Trophoblast cell (in vitro differentiated cells and primary cell): Measurements from ENCODE around the gene C10orf71.

Experiments used
- DNase-seq, 2 donors: peaks; one replicate each; pipeline ENCODE4 v3.0.0-alpha.2; 2016
- H2AFZ ChIP-seq: 2 replicates; pipeline ENCODE4 v1.6.1; 2013; ENCODE audit warnings: low read length, moderate library complexity, mild to moderate bottlenecking; ENCODE audit not compliant: insufficient read depth, poor library complexity
- H2AK5ac ChIP-seq: 2 replicates; pipeline ENCODE4 v1.6.1; 2013; ENCODE audit warnings: mild to moderate bottlenecking, low read length
- H2BK120ac ChIP-seq: 2 replicates; pipeline ENCODE4 v1.6.1; 2013; ENCODE audit warnings: low read length, mild to moderate bottlenecking, moderate library complexity; ENCODE audit not compliant: insufficient read depth, poor library complexity
- H2BK12ac ChIP-seq: 2 replicates; pipeline ENCODE4 v1.6.1; 2013; ENCODE audit warnings: mild to moderate bottlenecking, low read length, moderate library complexity
- H2BK5ac ChIP-seq: 2 replicates; pipeline ENCODE4 v1.6.1; 2013; ENCODE audit warnings: low read length, low read depth, moderate library complexity, mild to moderate bottlenecking; ENCODE audit not compliant: poor library complexity
- H3K14ac ChIP-seq: 2 replicates; pipeline ENCODE4 v1.6.1; 2013; ENCODE audit warnings: mild to moderate bottlenecking, low read length
- H3K18ac ChIP-seq: 2 replicates; pipeline ENCODE4 v1.6.1; 2013; ENCODE audit warnings: mild to moderate bottlenecking, low read length
- H3K23ac ChIP-seq: 2 replicates; pipeline ENCODE4 v1.6.1; 2013; ENCODE audit warnings: low read length
- H3K27ac ChIP-seq: 2 replicates; pipeline ENCODE4 v1.5.1; 2013; ENCODE audit warnings: low read depth, mild to moderate bottlenecking, inconsistent platforms, low read length, moderate library complexity
- H3K27me3 ChIP-seq: 2 replicates; pipeline ENCODE4 v1.6.1; 2013; ENCODE audit warnings: inconsistent platforms, mild to moderate bottlenecking, low read length, moderate library complexity; ENCODE audit not compliant: insufficient read depth
- H3K36me3 ChIP-seq, 2 experiments: 1 replicate in 1 of 2; 2 replicates in 1 of 2; pipeline ENCODE4 v1.6.1; 2013; ENCODE audit warnings: low read length in 2 of 2, mild to moderate bottlenecking in 2 of 2, moderate library complexity in 1 of 2; ENCODE audit not compliant: insufficient read depth in 2 of 2, control insufficient read depth in 1 of 2
- H3K4ac ChIP-seq: 2 replicates; pipeline ENCODE4 v1.6.1; 2013; ENCODE audit warnings: low read depth, mild to moderate bottlenecking, low read length, moderate library complexity
- H3K4me1 ChIP-seq, 2 experiments: 1 replicate in 1 of 2; 2 replicates in 1 of 2; pipeline ENCODE4 v1.6.1; 2013; ENCODE audit warnings: low read length in 2 of 2, mild to moderate bottlenecking in 2 of 2, moderate library complexity in 1 of 2; ENCODE audit not compliant: insufficient read depth in 2 of 2, control insufficient read depth in 1 of 2
- H3K4me2 ChIP-seq: 2 replicates; pipeline ENCODE4 v1.6.1; 2013; ENCODE audit warnings: inconsistent platforms, mild to moderate bottlenecking, low read length, moderate library complexity
- H3K4me3 ChIP-seq: 2 replicates; pipeline ENCODE4 v1.5.1; 2013; ENCODE audit warnings: mild to moderate bottlenecking, low read depth, low read length, inconsistent platforms
- H3K79me1 ChIP-seq: one replicate; pipeline ENCODE4 v1.6.1; 2013; ENCODE audit warnings: low read length
- H3K79me2 ChIP-seq: 2 replicates; pipeline ENCODE4 v1.6.1; 2013; ENCODE audit warnings: low read length, mild to moderate bottlenecking; ENCODE audit not compliant: control insufficient read depth, insufficient read depth, poor library complexity
- H3K9ac ChIP-seq: 2 replicates; pipeline ENCODE4 v1.6.1; 2013; ENCODE audit warnings: mild to moderate bottlenecking, low read length
- H3K9me3 ChIP-seq: 2 replicates; pipeline ENCODE4 v1.6.1; 2013; ENCODE audit warnings: low read depth, mild to moderate bottlenecking, control low read depth, inconsistent platforms, low read length; ENCODE audit not compliant: insufficient read depth
- H4K12ac ChIP-seq: 2 replicates; pipeline ENCODE4 v1.6.1; 2013; ENCODE audit warnings: low read depth, mild to moderate bottlenecking, low read length, moderate library complexity
- H4K8ac ChIP-seq: 2 replicates; pipeline ENCODE4 v1.6.1; 2013; ENCODE audit warnings: low read depth, mild to moderate bottlenecking, low read length, moderate library complexity
- H4K91ac ChIP-seq: one replicate; pipeline ENCODE4 v1.6.1; 2013; ENCODE audit warnings: low read depth, mild to moderate bottlenecking, low read length, moderate library complexity
- WGBS: extraction: QIAGEN DNeasy Blood & Tissue Kit; methylation state at CpG from one replicate; pipeline ENCODE4 v1.1.7; 2013; ENCODE audit warnings: missing lambda C conversion rate; ENCODE audit not compliant: insufficient read length, insufficient coverage; ENCODE audit errors: extremely low coverage; 5-methylcytosine and 5-hydroxymethylcytosine counted together

C10orf71 gene

DNA sequence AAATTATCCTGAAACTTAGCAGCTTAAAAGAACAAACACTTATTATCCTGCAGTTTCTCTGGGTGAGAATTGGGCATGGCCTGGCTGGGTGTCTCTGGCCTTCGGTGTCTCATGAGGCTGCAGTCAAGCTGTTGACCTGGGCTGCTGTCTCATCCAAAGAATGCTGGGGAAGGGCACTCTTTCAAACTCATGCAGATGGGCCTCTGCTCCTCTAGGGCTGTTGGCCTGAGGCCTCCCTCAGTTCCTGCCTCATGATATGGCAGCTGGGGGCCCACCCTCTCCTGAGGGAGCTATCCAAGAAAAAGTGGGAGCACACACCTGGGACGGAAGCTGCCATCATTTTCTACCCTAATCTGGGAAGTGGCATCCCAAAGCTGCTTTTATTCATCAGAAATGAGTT is 53.4 kb downstream of the C10orf71 start:
- H3K14ac ChIP-seq = no peak overlapping the region
- H3K79me1 ChIP-seq = no peaks in the 10 kb centered on the region
- no peak overlapping the region for H2BK12ac ChIP-seq
- no peak overlapping the region for H2AFZ ChIP-seq
- H2BK5ac ChIP-seq = no peak overlapping the region
- H2AK5ac ChIP-seq = no peak overlapping the region
- H3K4me1 ChIP-seq = no peaks in the 10 kb centered on the region
- no peak overlapping the region for H3K9ac ChIP-seq
- H3K36me3 ChIP-seq = no peaks in the 10 kb centered on the region
- no peak overlapping the region for H3K4me3 ChIP-seq
- no peak for DNase-seq
- no peak overlapping the region for H3K23ac ChIP-seq
- H4K8ac ChIP-seq = no peak overlapping the region
- no peak overlapping the region for H4K91ac ChIP-seq
- H3K4ac ChIP-seq = no peak overlapping the region
- H3K27ac ChIP-seq = no peak overlapping the region
- WGBS = no CpG with 5 or more reads among the region's 2 CpGs
- no peak overlapping the region for H4K12ac ChIP-seq
- no peak overlapping the region for H2BK120ac ChIP-seq
- H3K27me3 ChIP-seq = no peaks in the 10 kb centered on the region
- no peak overlapping the region for H3K4me2 ChIP-seq
- H3K79me2 ChIP-seq = no peaks in the 10 kb centered on the region
- H3K9me3 ChIP-seq = peaks cover 9% of the 10 kb centered on the region
- H3K18ac ChIP-seq = no peak overlapping the region

- Histone ChIP-seq H2BK12ac (no peak overlapping the region), H3K18ac (no peak overlapping the region), H3K23ac (no peak overlapping the region), H3K79me1 (no peaks in the 10 kb centered on the region), H4K91ac (no peak overlapping the region), H3K27ac (no peak overlapping the region), H3K4ac (no peak overlapping the region), H3K9me3 (peaks cover 9% of the 10 kb centered on the region), H3K4me1 (no peaks in the 10 kb centered on the region), H3K4me2 (no peak overlapping the region), H2BK120ac (no peak overlapping the region), H3K9ac (no peak overlapping the region), H3K79me2 (no peaks in the 10 kb centered on the region), H3K27me3 (no peaks in the 10 kb centered on the region), H3K36me3 (no peaks in the 10 kb centered on the region), H2BK5ac (no peak overlapping the region), H3K4me3 (no peak overlapping the region), H4K8ac (no peak overlapping the region), H4K12ac (no peak overlapping the region), H3K14ac (no peak overlapping the region), H2AFZ (no peak overlapping the region), H2AK5ac (no peak overlapping the region)
- no peak for DNase-seq
- WGBS = no CpG with 5 or more reads among the region's 6 CpGs
Measured at GRCh38 chr10:49353026-49353894, 54.3 kb downstream of the C10orf71 start.

DNA sequence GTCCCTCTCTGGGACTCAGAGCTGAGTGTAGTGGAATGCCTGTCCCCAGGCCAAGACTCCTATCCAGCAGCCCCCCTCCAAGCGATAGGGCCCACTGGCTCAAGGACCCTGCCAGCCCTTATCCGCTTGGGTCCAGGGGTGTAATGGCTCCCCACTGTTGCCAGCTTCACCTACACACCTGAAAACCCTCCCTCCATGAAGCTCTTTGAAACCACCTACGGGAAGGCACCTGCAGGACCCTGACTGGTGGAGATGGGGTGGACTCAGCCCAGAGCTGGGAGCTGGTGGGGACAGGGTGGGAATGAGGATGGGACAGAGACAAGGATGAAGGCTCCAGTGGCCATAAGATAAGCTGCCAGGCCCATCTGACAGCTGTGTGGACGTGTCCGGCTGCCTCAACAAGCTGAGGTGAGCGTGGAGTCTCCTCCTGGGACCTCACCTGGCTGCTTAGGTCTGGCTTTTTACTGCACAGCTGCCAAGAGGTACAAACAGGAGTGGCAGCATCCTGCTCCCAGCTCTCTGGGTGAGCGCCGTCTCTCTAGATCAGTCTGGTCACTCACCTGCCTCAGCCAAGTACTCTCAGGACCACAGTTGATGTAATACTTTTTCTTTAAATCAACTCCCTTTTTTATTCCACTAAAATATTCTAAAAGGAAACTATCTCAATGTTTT is 55.1 kb downstream of the C10orf71 start:
- H4K91ac ChIP-seq = no peak overlapping the region
- H3K27me3 ChIP-seq = no peaks in the 10 kb centered on the region
- H3K36me3 ChIP-seq = no peaks in the 10 kb centered on the region
- H3K4ac ChIP-seq = no peak overlapping the region
- no peak overlapping the region for H2BK120ac ChIP-seq
- H3K14ac ChIP-seq = no peak overlapping the region
- H3K9me3 ChIP-seq = peaks cover 9% of the 10 kb centered on the region
- no peak overlapping the region for H4K8ac ChIP-seq
- H3K79me2 ChIP-seq = no peaks in the 10 kb centered on the region
- H3K9ac ChIP-seq = no peak overlapping the region
- H4K12ac ChIP-seq = no peak overlapping the region
- no peaks in the 10 kb centered on the region for H3K79me1 ChIP-seq
- H3K4me1 ChIP-seq = no peaks in the 10 kb centered on the region
- H3K18ac ChIP-seq = no peak overlapping the region
- no peak overlapping the region for H2AFZ ChIP-seq
- no peak overlapping the region for H2BK12ac ChIP-seq
- no peak overlapping the region for H2AK5ac ChIP-seq
- H2BK5ac ChIP-seq = no peak overlapping the region
- H3K27ac ChIP-seq = no peak overlapping the region
- H3K4me2 ChIP-seq = no peak overlapping the region
- no peak overlapping the region for H3K23ac ChIP-seq
- WGBS = no CpG with 5 or more reads among the region's 8 CpGs
- no peak for DNase-seq
- no peak overlapping the region for H3K4me3 ChIP-seq

GRCh38 chr10:49354593-49354992 is 55.6 kb downstream of the C10orf71 start:
- Histone ChIP-seq H2AFZ (no peak overlapping the region), H3K79me1 (no peaks in the 10 kb centered on the region), H3K4me1 (peaks cover 0 to under 1% of the 10 kb centered on the region in 2 experiments), H3K4me2 (no peak overlapping the region), H3K4me3 (no peak overlapping the region), H3K79me2 (no peaks in the 10 kb centered on the region), H2BK12ac (no peak overlapping the region), H2AK5ac (no peak overlapping the region), H3K9me3 (peaks cover 9% of the 10 kb centered on the region), H4K91ac (no peak overlapping the region), H3K36me3 (no peaks in the 10 kb centered on the region), H3K27ac (no peak overlapping the region), H4K8ac (no peak overlapping the region), H3K9ac (no peak overlapping the region), H2BK5ac (no peak overlapping the region), H3K4ac (no peak overlapping the region), H3K23ac (no peak overlapping the region), H4K12ac (no peak overlapping the region), H3K27me3 (no peaks in the 10 kb centered on the region), H3K18ac (no peak overlapping the region), H3K14ac (no peak overlapping the region), H2BK120ac (no peak overlapping the region)
- DNase-seq = no peak
- no CpG with 5 or more reads among the region's 3 CpGs for WGBS
